Astrocyte (in vitro differentiated cells and primary cell): ENCODE measurements around the gene PGC. TPM values are rescaled to one million over a fixed set of nuclear protein-coding genes. Genes with fewer than 3 reads are reported as not detected.

Source experiments
- DNase-seq: peaks from one replicate; pipeline ENCODE4 v3.0.0-alpha.2; 2010; ENCODE audit warnings: low read depth
- FAIRE-seq: peaks from 2 replicates; lab custom pipeline; 2011; peaks lifted over from hg19 to GRCh38; lab: Jason Lieb, UNC
- H2AFZ ChIP-seq: 2 replicates; pipeline ENCODE4 v1.6.0; 2012; ENCODE audit warnings: low read depth, low read length, inconsistent platforms
- H3K27ac ChIP-seq: 2 replicates; pipeline ENCODE4 v1.5.1; 2011; ENCODE audit warnings: low read depth, low read length, inconsistent platforms
- H3K27me3 ChIP-seq: 2 replicates; pipeline ENCODE4 v1.6.0; 2011; ENCODE audit warnings: low read length, inconsistent platforms; ENCODE audit not compliant: insufficient read depth
- H3K36me3 ChIP-seq: 2 replicates; pipeline ENCODE4 v1.5.1; 2011; ENCODE audit warnings: low read length, inconsistent platforms; ENCODE audit not compliant: insufficient read depth
- H3K4me1 ChIP-seq: 2 replicates; pipeline ENCODE4 v1.5.1; 2011; ENCODE audit warnings: low read length, inconsistent platforms; ENCODE audit not compliant: insufficient read depth
- H3K4me2 ChIP-seq: 2 replicates; pipeline ENCODE4 v1.6.0; 2012; ENCODE audit warnings: low read length, inconsistent platforms
- H3K4me3 ChIP-seq: 2 replicates; pipeline ENCODE4 v1.5.1; 2011; ENCODE audit warnings: low read depth, mild to moderate bottlenecking, low read length, inconsistent platforms; ENCODE audit not compliant: insufficient read depth
- H3K79me2 ChIP-seq: 2 replicates; pipeline ENCODE4 v1.6.0; 2012; ENCODE audit warnings: mild to moderate bottlenecking, low read length, inconsistent platforms; ENCODE audit not compliant: insufficient read depth
- H3K9ac ChIP-seq: 2 replicates; pipeline ENCODE4 v1.6.0; 2012; ENCODE audit warnings: mild to moderate bottlenecking, low read length, inconsistent platforms
- H3K9me3 ChIP-seq: 2 replicates; pipeline ENCODE4 v1.5.1; 2012; ENCODE audit warnings: low read depth, mild to moderate bottlenecking, low read length, inconsistent platforms; ENCODE audit not compliant: insufficient read depth
- H4K20me1 ChIP-seq: 2 replicates; pipeline ENCODE4 v1.6.0; 2012; ENCODE audit warnings: low read length, inconsistent platforms; ENCODE audit not compliant: insufficient read depth
- H3K27ac Mint-ChIP-seq: one replicate; pipeline ENCODE4 v1.8.0; 2021; ENCODE audit warnings: mild to moderate bottlenecking, mixed read lengths; ENCODE audit not compliant: unreplicated experiment
- H3K27me3 Mint-ChIP-seq: one replicate; pipeline ENCODE4 v1.8.0; 2021; ENCODE audit warnings: low read depth, mixed read lengths; ENCODE audit not compliant: unreplicated experiment
- H3K36me3 Mint-ChIP-seq: one replicate; pipeline ENCODE4 v1.8.0; 2021; ENCODE audit warnings: low read depth, mixed read lengths; ENCODE audit not compliant: unreplicated experiment
- H3K4me1 Mint-ChIP-seq: one replicate; pipeline ENCODE4 v1.8.0; 2021; ENCODE audit warnings: low read depth, mixed read lengths; ENCODE audit not compliant: unreplicated experiment
- H3K4me3 Mint-ChIP-seq: one replicate; pipeline ENCODE4 v1.8.0; 2021; ENCODE audit warnings: mild to moderate bottlenecking, moderate library complexity, mixed read lengths; ENCODE audit not compliant: unreplicated experiment
- H3K9me3 Mint-ChIP-seq: one replicate; pipeline ENCODE4 v1.8.0; 2021; ENCODE audit warnings: mild to moderate bottlenecking, mixed read lengths; ENCODE audit not compliant: unreplicated experiment
- CTCF ChIP-seq: IDR thresholded peaks from 2 replicates; pipeline ENCODE4 v1.5.1; 2011; ENCODE audit warnings: low read depth, mild to moderate bottlenecking, inconsistent platforms, low read length, moderate library complexity; ENCODE audit not compliant: insufficient read depth
- EZH2 ChIP-seq: IDR thresholded peaks from 2 replicates; pipeline ENCODE4 v1.6.1; 2012; ENCODE audit warnings: mild to moderate bottlenecking, low read length, inconsistent platforms; ENCODE audit not compliant: insufficient read depth
- total RNA-seq: library from RNA; stranded (reverse); gene quantifications from 2 replicates; pipeline ENCODE4 v1.2.1, GENCODE V29; 2021

Gene PGC
- total RNA-seq, 1 donor from 2014 or later: not detected

GRCh38 chr6:41708856-41709255 lies 38.3 kb downstream of the PGC start:
- no peak for FAIRE-seq
- Histone ChIP-seq H3K27me3 (no peaks in the 10 kb centered on the region), H3K36me3 (no peaks in the 10 kb centered on the region), H3K4me1 (peaks cover 29% of the 10 kb centered on the region), H3K9ac (no peak overlapping the region), H3K4me2 (no peak overlapping the region), H3K79me2 (no peaks in the 10 kb centered on the region), H2AFZ (no peak overlapping the region), H3K9me3 (no peaks in the 10 kb centered on the region), H3K4me3 (no peak overlapping the region), H4K20me1 (peaks cover 5% of the 10 kb centered on the region), H3K27ac (no peak overlapping the region)
- Mint-ChIP-seq H3K27me3 (peaks cover 36% of the 10 kb centered on the region), H3K9me3 (no peaks in the 10 kb centered on the region), H3K4me3 (peak overlapping the region; percentile 60), H3K27ac (no peak overlapping the region), H3K4me1 (peaks cover 14% of the 10 kb centered on the region), H3K36me3 (peaks cover 3% of the 10 kb centered on the region)
- TF ChIP-seq EZH2 (no peak), CTCF (no peak)
- no peak for DNase-seq

GRCh38 chr6:41707565-41708200 lies 39.5 kb downstream of the PGC start:
- Mint-ChIP-seq H3K36me3 (peaks cover 3% of the 10 kb centered on the region), H3K27ac (no peak overlapping the region), H3K4me1 (peaks cover 6% of the 10 kb centered on the region), H3K9me3 (no peaks in the 10 kb centered on the region), H3K27me3 (peaks cover 41% of the 10 kb centered on the region), H3K4me3 (no peak overlapping the region)
- no peak overlapping the region for H2AFZ ChIP-seq
- H3K4me1 ChIP-seq: peaks cover 17% of the 10 kb centered on the region
- H3K27ac ChIP-seq: no peak overlapping the region
- no peaks in the 10 kb centered on the region for H4K20me1 ChIP-seq
- FAIRE-seq (no peak), DNase-seq (no peak)
- TF ChIP-seq EZH2: no peak
- TF ChIP-seq CTCF: no peak
- no peak overlapping the region for H3K4me2 ChIP-seq
- no peaks in the 10 kb centered on the region for H3K79me2 ChIP-seq
- H3K27me3 ChIP-seq: no peaks in the 10 kb centered on the region
- H3K9ac ChIP-seq: no peak overlapping the region
- H3K4me3 ChIP-seq: no peak overlapping the region
- H3K36me3 ChIP-seq: no peaks in the 10 kb centered on the region
- no peaks in the 10 kb centered on the region for H3K9me3 ChIP-seq

GRCh38 chr6:41706876-41707564 lies 40.2 kb downstream of the PGC start:
- Histone ChIP-seq H3K79me2 (no peaks in the 10 kb centered on the region), H3K9me3 (no peaks in the 10 kb centered on the region), H3K4me3 (no peak overlapping the region), H3K36me3 (no peaks in the 10 kb centered on the region), H3K27me3 (no peaks in the 10 kb centered on the region), H3K9ac (no peak overlapping the region), H4K20me1 (no peaks in the 10 kb centered on the region), H3K4me1 (peaks cover 17% of the 10 kb centered on the region), H2AFZ (no peak overlapping the region), H3K4me2 (peak overlapping the region; percentile 72), H3K27ac (no peak overlapping the region)
- Mint-ChIP-seq H3K36me3 (peaks cover 3% of the 10 kb centered on the region), H3K9me3 (no peaks in the 10 kb centered on the region), H3K27ac (peak overlapping the region; percentile 55), H3K4me3 (no peak overlapping the region), H3K4me1 (peaks cover 3% of the 10 kb centered on the region), H3K27me3 (peaks cover 45% of the 10 kb centered on the region)
- DNase-seq (no peak), FAIRE-seq (no peak)
- TF ChIP-seq CTCF (no peak), EZH2 (no peak)
